HepG2 (cell line): ENCODE data around the gene RANGRF. TPM values are rescaled to one million over a fixed set of nuclear protein-coding genes. Genes with fewer than 3 reads are reported as not detected.

Source experiments
- AKAP8 ChIP-seq: sonication (generic); formaldehyde crosslinking; IDR thresholded peaks from 2 replicates; pipeline ENCODE4 v1.5.1; 2020; ENCODE audit warnings: mild to moderate bottlenecking, missing genetic modification reagents
- CAMTA2 ChIP-seq: sonication (generic); formaldehyde crosslinking; IDR thresholded peaks from 2 replicates; pipeline ENCODE4 v1.4.0; 2020; ENCODE audit warnings: mild to moderate bottlenecking, missing genetic modification reagents, borderline replicate concordance
- CBX2 ChIP-seq, 2 experiments: fragments of 200-600 bp in 1 of 2; sonication (generic); formaldehyde crosslinking in 1 of 2; IDR thresholded peaks; 2 replicates each; pipeline versions ENCODE4 v1.7.0 to v1.8.1; 2018 to 2022; ENCODE audit warnings: low read depth in 2 of 2, low read length in 1 of 2, mild to moderate bottlenecking in 1 of 2, missing genetic modification reagents in 1 of 2
- CHCHD3 ChIP-seq: sonication (generic); formaldehyde crosslinking; IDR thresholded peaks from 2 replicates; pipeline ENCODE4 v1.8.0; 2022; ENCODE audit warnings: mild to moderate bottlenecking, missing genetic modification reagents, moderate library complexity
- FOSL1 ChIP-seq: sonication (generic); formaldehyde crosslinking; IDR thresholded peaks from 2 replicates; pipeline ENCODE4 v1.9.0; 2021; ENCODE audit warnings: missing genetic modification reagents, borderline replicate concordance
- HNRNPK ChIP-seq: fragments of 200-400 bp; formaldehyde crosslinking; IDR thresholded peaks from 2 replicates; pipeline ENCODE4 v1.6.1; 2018; ENCODE audit warnings: low read length, low read depth, moderate library complexity, mild to moderate bottlenecking; ENCODE audit not compliant: poor library complexity, severe bottlenecking
- HOXD1 ChIP-seq: sonication (generic); formaldehyde crosslinking; IDR thresholded peaks from 2 replicates; pipeline ENCODE4 v1.5.0; 2020; ENCODE audit warnings: missing genetic modification reagents
- MAFG ChIP-seq: sonication (generic); formaldehyde crosslinking; IDR thresholded peaks from 2 replicates; pipeline ENCODE4 v1.5.1; 2020; ENCODE audit warnings: mild to moderate bottlenecking, missing genetic modification reagents
- ONECUT2 ChIP-seq: sonication (generic); formaldehyde crosslinking; IDR thresholded peaks from 2 replicates; pipeline ENCODE4 v1.4.0; 2020; ENCODE audit warnings: missing genetic modification reagents
- PHF8 ChIP-seq: sonication (generic); formaldehyde crosslinking; IDR thresholded peaks from 2 replicates; pipeline ENCODE4 v1.5.0; 2020; ENCODE audit warnings: missing genetic modification reagents
- RORA ChIP-seq: sonication (generic); formaldehyde crosslinking; IDR thresholded peaks from 2 replicates; pipeline ENCODE4 v1.5.0; 2020; ENCODE audit warnings: mild to moderate bottlenecking, missing genetic modification reagents, moderate library complexity
- SIX1 ChIP-seq: sonication (generic); formaldehyde crosslinking; IDR thresholded peaks from 2 replicates; pipeline ENCODE4 v1.4.0; 2020; ENCODE audit warnings: missing genetic modification reagents, borderline replicate concordance
- SRF ChIP-seq: IDR thresholded peaks from 2 replicates; pipeline ENCODE4 v1.6.1; 2011; ENCODE audit warnings: mild to moderate bottlenecking, low read depth, low read length, moderate library complexity
- TOE1 ChIP-seq: sonication (generic); formaldehyde crosslinking; IDR thresholded peaks from 2 replicates; pipeline ENCODE4 v1.4.0; 2020; ENCODE audit warnings: mild to moderate bottlenecking, missing genetic modification reagents
- USF2 ChIP-seq, 2 experiments: sonication (generic) in 1 of 2; formaldehyde crosslinking in 1 of 2; IDR thresholded peaks; 2 replicates each; pipeline versions ENCODE4 v1.5.1 to v1.6.1; 2011 to 2020; ENCODE audit warnings: borderline replicate concordance in 1 of 2, low read depth in 1 of 2, low read length in 1 of 2, mild to moderate bottlenecking in 1 of 2, missing genetic modification reagents in 1 of 2, moderate library complexity in 1 of 2
- ZFP37 ChIP-seq: sonication (generic); formaldehyde crosslinking; IDR thresholded peaks from 2 replicates; pipeline ENCODE4 v1.4.0; 2020; ENCODE audit warnings: missing genetic modification reagents, borderline replicate concordance
- ZKSCAN8 ChIP-seq: IDR thresholded peaks from 2 replicates; pipeline ENCODE4 v1.6.1; 2016; ENCODE audit warnings: borderline replicate concordance, missing genetic modification reagents, missing compliant biosample characterization
- ZNF263 ChIP-seq: sonication (generic); formaldehyde crosslinking; IDR thresholded peaks from 2 replicates; pipeline ENCODE4 v1.4.0; 2020; ENCODE audit warnings: missing genetic modification reagents
- ZNF616 ChIP-seq: sonication (generic); formaldehyde crosslinking; IDR thresholded peaks from 2 replicates; pipeline ENCODE4 v1.5.0; 2020; ENCODE audit warnings: low read depth, mild to moderate bottlenecking, missing genetic modification reagents
- ZNF619 ChIP-seq: sonication (generic); formaldehyde crosslinking; IDR thresholded peaks from 2 replicates; pipeline ENCODE4 v1.4.0; 2020; ENCODE audit warnings: mild to moderate bottlenecking, missing genetic modification reagents
- ZNF724P ChIP-seq: sonication (generic); formaldehyde crosslinking; IDR thresholded peaks from 2 replicates; pipeline ENCODE4 v1.8.0; 2022; ENCODE audit warnings: missing genetic modification reagents, borderline replicate concordance
- polyA plus RNA-seq, 8 experiments: library from polyadenylated mRNA; depleted of rRNA in 3 of 8; stranded (reverse) in 7 of 8; unstranded in 1 of 8; fragments of >200 nt; fragmentation: Illumina TruSeq in 4 of 8; extraction: Trizol in 4 of 8; gene quantifications; 2 replicates each; pipeline versions ENCODE4 v1.2.1 to v1.2.3, GENCODE V29; 2011 to 2016; ENCODE audit warnings: low read depth in 4 of 8, missing spikeins in 1 of 8, mixed read lengths in 1 of 8; ENCODE audit not compliant: insufficient read depth in 1 of 8
- total RNA-seq, 5 experiments: library from RNA; depleted of rRNA; stranded (reverse); fragments of >200 nt; fragmentation: Illumina TruSeq; extraction: Trizol; gene quantifications; 2 replicates each; pipeline ENCODE4 v1.2.3, GENCODE V29; 2016; ENCODE audit warnings: low read depth in 1 of 5
- TF ChIP-seq, protein P1 (sequence below): sonication (generic); formaldehyde crosslinking; IDR thresholded peaks from 2 replicates; pipeline ENCODE4 v1.5.1; 2020; ENCODE audit warnings: mild to moderate bottlenecking, missing genetic modification reagents, moderate library complexity
- TF ChIP-seq, protein P2 (sequence below): sonication (generic); formaldehyde crosslinking; IDR thresholded peaks from 2 replicates; pipeline ENCODE4 v1.8.0; 2022; ENCODE audit warnings: missing genetic modification reagents, mild to moderate bottlenecking, borderline replicate concordance

The RANGRF gene
- total and polyA plus RNA-seq, 2 of the 13 experiments (the other 11 are each of a cell fraction or from before 2014, with no cell fraction given): 18.6 to 40.7 TPM

GRCh38 chr17:8248751-8249607 is 39.5 kb upstream of the RANGRF start, which contains the start of gene PFAS (continued):
- TF ChIP-seq ONECUT2 (CRISPR knock-in tag) (no peak), SRF (peak; percentile 70), TOE1 (CRISPR knock-in tag) (no peak), RORA (CRISPR knock-in tag) (no peak), ZNF616 (peak; percentile 59; the same call in 1 of the 2 replicates), ZNF619 (peak; percentile 58; the same call in 1 of the 2 replicates), HNRNPK (no peak), AKAP8 (CRISPR knock-in tag) (peak; percentile 71; the same call in 1 of the 2 replicates), CHCHD3 (CRISPR knock-in tag) (no peak), SIX1 (CRISPR knock-in tag) (peak; percentile 45; the same call in 1 of the 2 replicates), ZNF263 (CRISPR knock-in tag) (no peak), ZKSCAN8 (CRISPR knock-in tag) (no peak), PHF8 (CRISPR knock-in tag) (peak; percentile 73), USF2 (IDR thresholded peaks at IDR 0.05; ENCODE audit: low read depth, low read length) (no peak), USF2 (CRISPR knock-in tag; IDR thresholded peaks at IDR 0.05; ENCODE audit: borderline replicate concordance) (no peak), FOSL1 (CRISPR knock-in tag) (no peak), HOXD1 (CRISPR knock-in tag) (no peak), CAMTA2 (no peak), ZFP37 (CRISPR knock-in tag) (no peak), MAFG (CRISPR knock-in tag) (no peak), ZNF724P (CRISPR knock-in tag) (no peak), CBX2 (IDR thresholded peaks at IDR 0.05; ENCODE audit: low read depth, low read length) (no peak), CBX2 (CRISPR knock-in tag; IDR thresholded peaks at IDR 0.05; ENCODE audit: low read depth) (no peak)
- TF ChIP-seq, protein P1, sequence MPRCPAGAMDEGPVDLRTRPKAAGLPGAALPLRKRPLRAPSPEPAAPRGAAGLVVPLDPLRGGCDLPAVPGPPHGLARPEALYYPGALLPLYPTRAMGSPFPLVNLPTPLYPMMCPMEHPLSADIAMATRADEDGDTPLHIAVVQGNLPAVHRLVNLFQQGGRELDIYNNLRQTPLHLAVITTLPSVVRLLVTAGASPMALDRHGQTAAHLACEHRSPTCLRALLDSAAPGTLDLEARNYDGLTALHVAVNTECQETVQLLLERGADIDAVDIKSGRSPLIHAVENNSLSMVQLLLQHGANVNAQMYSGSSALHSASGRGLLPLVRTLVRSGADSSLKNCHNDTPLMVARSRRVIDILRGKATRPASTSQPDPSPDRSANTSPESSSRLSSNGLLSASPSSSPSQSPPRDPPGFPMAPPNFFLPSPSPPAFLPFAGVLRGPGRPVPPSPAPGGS (CRISPR knock-in tag): no peak
- TF ChIP-seq, protein P2, sequence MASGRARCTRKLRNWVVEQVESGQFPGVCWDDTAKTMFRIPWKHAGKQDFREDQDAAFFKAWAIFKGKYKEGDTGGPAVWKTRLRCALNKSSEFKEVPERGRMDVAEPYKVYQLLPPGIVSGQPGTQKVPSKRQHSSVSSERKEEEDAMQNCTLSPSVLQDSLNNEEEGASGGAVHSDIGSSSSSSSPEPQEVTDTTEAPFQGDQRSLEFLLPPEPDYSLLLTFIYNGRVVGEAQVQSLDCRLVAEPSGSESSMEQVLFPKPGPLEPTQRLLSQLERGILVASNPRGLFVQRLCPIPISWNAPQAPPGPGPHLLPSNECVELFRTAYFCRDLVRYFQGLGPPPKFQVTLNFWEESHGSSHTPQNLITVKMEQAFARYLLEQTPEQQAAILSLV: peak; percentile 96; the same call in 1 of the 2 replicates
